ENCODE measurements around the gene FUT6.

GRCh38 chr19:5882421-5882968 is 43.0 kb upstream of the FUT6 start:
- TF ChIP-seq, protein P1, sequence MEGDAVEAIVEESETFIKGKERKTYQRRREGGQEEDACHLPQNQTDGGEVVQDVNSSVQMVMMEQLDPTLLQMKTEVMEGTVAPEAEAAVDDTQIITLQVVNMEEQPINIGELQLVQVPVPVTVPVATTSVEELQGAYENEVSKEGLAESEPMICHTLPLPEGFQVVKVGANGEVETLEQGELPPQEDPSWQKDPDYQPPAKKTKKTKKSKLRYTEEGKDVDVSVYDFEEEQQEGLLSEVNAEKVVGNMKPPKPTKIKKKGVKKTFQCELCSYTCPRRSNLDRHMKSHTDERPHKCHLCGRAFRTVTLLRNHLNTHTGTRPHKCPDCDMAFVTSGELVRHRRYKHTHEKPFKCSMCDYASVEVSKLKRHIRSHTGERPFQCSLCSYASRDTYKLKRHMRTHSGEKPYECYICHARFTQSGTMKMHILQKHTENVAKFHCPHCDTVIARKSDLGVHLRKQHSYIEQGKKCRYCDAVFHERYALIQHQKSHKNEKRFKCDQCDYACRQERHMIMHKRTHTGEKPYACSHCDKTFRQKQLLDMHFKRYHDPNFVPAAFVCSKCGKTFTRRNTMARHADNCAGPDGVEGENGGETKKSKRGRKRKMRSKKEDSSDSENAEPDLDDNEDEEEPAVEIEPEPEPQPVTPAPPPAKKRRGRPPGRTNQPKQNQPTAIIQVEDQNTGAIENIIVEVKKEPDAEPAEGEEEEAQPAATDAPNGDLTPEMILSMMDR (IDR thresholded peaks at IDR 0.05; ENCODE audit: low read depth, low read length, missing input control) = no peak
- TF ChIP-seq RAD21 (IDR thresholded peaks at IDR 0.05) = no peak
- no peak for TF ChIP-seq JUND (IDR thresholded peaks at IDR 0.05)
- no peak for TF ChIP-seq YY1 (IDR thresholded peaks at IDR 0.05)
- TF ChIP-seq, protein P2, sequence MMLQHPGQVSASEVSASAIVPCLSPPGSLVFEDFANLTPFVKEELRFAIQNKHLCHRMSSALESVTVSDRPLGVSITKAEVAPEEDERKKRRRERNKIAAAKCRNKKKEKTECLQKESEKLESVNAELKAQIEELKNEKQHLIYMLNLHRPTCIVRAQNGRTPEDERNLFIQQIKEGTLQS (IDR thresholded peaks at IDR 0.05) = no peak
- TF ChIP-seq MAX (IDR thresholded peaks at IDR 0.05) = no peak
- no peak for TF ChIP-seq SP1 (IDR thresholded peaks at IDR 0.05)
- TF ChIP-seq, protein P3, sequence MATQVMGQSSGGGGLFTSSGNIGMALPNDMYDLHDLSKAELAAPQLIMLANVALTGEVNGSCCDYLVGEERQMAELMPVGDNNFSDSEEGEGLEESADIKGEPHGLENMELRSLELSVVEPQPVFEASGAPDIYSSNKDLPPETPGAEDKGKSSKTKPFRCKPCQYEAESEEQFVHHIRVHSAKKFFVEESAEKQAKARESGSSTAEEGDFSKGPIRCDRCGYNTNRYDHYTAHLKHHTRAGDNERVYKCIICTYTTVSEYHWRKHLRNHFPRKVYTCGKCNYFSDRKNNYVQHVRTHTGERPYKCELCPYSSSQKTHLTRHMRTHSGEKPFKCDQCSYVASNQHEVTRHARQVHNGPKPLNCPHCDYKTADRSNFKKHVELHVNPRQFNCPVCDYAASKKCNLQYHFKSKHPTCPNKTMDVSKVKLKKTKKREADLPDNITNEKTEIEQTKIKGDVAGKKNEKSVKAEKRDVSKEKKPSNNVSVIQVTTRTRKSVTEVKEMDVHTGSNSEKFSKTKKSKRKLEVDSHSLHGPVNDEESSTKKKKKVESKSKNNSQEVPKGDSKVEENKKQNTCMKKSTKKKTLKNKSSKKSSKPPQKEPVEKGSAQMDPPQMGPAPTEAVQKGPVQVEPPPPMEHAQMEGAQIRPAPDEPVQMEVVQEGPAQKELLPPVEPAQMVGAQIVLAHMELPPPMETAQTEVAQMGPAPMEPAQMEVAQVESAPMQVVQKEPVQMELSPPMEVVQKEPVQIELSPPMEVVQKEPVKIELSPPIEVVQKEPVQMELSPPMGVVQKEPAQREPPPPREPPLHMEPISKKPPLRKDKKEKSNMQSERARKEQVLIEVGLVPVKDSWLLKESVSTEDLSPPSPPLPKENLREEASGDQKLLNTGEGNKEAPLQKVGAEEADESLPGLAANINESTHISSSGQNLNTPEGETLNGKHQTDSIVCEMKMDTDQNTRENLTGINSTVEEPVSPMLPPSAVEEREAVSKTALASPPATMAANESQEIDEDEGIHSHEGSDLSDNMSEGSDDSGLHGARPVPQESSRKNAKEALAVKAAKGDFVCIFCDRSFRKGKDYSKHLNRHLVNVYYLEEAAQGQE (IDR thresholded peaks at IDR 0.05) = no peak
- no peak for TF ChIP-seq FOXA1 (IDR thresholded peaks at IDR 0.05)
- TF ChIP-seq RXRA (IDR thresholded peaks at IDR 0.05) = no peak
- TF ChIP-seq FOXA2 (IDR thresholded peaks at IDR 0.05) = no peak

Data from liver (tissue), 3 donors.